Kasumi-1 (cell line): ENCODE data around the gene ETV1.

Source experiments
- DNase-seq, 2 experiments: peaks; one replicate each; lab custom pipeline; 2025; lab: John Stamatoyannopoulos, UW

The ETV1 gene

DNA sequence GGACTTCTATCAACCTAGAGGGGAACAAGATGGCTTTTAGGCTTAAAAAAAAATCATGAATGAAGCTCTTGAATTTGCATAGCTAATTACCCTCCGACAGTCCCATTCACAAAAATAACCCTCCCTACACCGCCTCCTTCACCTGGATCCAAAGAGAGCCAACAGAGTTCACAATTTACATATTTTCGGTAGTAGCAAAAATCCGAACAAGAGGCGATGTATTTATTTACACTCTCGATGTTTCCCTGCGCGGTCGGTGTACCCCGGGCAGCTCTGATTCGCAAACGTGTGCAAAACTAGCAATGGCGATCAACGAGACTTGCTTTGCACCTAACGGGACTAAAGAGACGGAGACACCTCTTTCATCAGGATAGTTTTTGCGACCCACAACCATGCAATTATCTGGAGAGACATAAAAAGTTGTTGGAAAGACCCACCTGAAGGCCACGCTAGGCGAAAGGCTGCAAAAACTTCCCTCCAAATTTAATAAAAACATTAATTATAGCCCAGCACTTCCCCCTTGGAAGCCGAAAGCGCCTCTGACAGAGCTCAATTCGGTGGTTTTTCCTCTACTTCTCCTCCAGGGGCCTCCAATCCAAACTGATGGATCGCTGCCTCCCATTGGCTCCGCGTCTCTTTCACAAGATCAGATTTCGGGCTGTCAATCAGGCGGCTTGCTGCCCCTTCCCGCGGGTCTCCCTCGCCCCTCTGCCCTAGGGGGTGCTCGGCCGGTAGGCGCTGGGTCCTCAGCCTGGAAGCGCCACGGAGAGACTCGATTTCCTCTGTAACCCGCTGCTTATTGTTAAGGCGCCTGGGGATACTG lies at the start of gene ETV1:
ETV1 (minus strand) TSS at position 541 of the 823 bp plus-strand sequence. CDS start 614 bp downstream, outside the sequence.
- peak; percentile 32 to 34 for DNase-seq

DNA sequence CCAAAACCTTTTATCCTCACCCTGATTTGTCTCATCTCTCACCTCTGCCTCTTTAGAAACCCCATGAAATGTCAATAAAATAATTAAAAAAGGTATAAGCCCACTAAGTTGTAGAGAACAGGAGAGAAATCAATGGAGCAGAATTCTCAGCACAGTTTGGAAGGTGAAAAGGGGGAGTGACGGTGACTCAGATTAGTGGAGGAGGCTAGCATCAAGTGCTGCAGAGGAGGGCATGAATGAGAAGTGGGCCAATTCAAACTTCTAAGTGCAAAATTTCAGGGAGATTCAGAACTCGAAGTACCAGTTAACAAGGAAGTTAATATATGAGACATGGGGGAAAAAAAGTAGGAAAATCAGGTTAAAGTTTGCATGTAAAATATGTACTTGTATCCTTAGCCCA lies 34.9 kb upstream of the ETV1 start:
- no peak for DNase-seq

DNA sequence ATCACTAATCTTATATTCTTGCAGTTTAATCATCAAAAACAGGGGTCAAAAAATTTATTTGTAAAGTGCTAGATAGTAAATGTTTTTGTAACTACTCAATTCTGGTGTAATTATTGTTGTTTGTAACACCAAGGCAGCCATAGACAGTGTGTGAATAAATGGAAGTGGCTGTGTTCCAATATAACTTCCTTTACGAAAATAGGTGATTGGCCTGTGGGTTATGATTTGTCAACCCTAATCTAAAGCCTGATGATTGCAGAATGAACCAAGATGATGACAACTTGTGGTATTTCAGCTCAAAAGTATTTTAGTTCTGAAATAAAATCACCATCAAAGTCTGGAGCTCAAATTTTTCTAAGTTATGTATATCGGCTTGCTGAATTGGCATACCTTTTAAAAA lies 34.4 kb upstream of the ETV1 start:
- DNase-seq = no peak

DNA sequence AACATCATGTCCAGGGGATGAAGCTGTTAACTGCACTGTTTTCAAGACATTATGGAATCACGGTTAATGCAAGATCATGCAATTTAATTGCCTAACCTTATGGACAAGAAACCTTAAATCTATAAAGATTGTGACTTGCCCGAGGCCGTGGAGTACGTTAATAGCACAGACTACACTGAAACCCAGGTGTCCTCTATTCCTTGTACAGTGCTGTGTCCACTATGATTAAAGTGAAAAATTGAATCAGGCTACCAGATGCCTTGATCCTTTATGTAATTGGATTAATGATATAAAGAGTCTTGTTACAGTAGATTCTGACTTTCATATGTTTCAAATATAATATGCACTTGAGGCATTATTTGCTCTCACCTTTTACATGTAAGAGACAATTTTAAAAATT lies 33.9 kb upstream of the ETV1 start:
- DNase-seq = no peak

DNA sequence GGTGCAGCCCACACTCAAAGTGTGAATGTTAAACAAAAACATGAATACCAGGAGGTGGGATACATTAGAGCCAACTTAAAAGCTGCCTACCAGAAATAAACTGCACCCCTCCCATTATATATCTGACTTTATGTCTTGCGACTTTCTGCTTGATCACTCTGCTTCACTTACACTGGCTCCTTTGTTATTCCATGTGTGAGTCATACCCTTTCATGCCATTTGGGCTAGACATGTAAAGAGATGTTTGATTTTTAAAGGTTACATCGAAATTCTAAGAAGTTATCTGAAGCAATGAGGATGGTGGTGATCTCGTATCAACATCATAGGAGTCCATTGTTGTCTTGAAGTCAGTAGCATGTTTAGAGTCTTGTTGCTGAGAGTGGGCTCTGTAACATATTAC lies 31.6 kb upstream of the ETV1 start:
- DNase-seq = no peak

DNA sequence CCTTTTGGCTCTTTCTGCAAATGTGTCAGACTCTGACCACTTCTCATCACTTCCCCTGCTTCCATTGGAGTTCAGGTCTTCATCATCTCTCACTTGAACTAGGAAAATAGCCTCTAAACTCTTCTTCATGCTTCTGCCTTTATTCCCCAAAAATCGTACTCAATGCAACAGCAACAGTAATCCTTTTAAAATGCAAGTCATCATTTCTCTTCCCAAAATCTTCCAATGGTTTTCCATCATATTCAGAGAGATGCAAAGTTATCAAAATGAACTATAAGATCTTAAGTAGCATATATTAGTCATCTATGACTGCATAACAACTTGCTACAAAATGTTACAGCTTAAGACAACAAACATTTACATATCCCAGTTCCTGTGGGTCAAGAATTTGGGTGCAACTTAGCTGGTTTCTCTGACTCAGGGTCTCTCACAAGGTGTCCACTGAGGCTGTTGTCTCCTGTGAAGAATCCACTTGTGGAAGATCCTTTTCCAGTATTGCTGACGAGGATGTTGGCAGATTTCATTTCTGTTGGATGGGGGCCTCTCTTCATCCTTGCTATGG lies 31.0 kb upstream of the ETV1 start:
- DNase-seq = no peak

DNA sequence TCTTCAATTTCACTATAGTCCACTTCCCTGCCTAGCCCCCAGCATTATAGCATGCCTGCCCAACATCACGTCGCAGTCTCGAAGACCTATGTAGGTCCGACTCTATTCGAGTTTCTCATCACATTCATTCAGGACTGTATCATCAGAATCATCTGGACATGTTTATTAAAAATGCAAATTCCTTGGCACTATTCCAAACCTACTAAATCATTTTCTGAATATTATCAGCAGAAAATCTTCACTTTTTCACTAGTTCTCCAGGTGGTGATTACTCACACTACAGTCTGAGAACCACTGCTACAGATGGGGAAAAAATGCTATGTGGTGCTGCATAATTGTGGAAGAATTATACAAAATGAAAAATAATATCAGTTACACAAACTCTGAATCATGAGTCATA lies 29.3 kb upstream of the ETV1 start:
- no peak for DNase-seq

DNA sequence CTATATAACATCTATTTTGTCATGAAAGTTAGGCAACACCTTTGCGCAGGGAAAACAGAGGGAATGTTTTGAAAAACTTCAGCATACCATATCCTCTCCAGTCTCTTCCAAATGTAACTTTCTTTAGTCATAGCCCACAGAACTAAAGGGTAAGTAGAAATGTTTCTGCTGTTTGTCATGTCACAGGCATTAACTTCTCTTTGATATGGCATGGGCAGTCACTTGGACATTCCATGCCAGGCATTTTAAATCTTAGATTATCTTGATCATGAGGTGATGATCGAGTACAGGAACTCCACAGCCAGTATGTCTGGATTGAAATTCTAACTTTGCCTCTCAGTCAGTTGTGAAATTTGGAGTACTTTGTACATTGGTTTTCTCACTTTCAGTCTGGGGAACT lies 27.5 kb upstream of the ETV1 start:
- no peak for DNase-seq

DNA sequence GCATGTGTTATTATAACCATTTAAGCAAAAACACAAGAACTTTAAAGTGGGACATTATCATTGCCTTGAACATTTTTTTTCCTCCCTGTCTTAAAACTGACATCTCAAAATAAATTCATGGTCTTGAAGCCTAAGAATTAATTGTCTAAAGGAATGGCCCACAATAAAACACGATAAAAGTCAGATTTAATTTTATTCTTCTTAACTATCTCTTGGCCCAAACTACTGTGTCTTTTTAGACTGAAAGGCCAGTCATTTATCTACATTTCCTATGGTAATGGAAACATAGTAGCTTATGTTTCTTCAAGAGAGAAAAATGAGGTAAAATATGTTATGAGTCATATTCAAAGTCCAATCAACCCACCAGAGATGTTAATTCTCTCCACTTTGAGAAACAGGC lies 24.4 kb upstream of the ETV1 start:
- no peak for DNase-seq

DNA sequence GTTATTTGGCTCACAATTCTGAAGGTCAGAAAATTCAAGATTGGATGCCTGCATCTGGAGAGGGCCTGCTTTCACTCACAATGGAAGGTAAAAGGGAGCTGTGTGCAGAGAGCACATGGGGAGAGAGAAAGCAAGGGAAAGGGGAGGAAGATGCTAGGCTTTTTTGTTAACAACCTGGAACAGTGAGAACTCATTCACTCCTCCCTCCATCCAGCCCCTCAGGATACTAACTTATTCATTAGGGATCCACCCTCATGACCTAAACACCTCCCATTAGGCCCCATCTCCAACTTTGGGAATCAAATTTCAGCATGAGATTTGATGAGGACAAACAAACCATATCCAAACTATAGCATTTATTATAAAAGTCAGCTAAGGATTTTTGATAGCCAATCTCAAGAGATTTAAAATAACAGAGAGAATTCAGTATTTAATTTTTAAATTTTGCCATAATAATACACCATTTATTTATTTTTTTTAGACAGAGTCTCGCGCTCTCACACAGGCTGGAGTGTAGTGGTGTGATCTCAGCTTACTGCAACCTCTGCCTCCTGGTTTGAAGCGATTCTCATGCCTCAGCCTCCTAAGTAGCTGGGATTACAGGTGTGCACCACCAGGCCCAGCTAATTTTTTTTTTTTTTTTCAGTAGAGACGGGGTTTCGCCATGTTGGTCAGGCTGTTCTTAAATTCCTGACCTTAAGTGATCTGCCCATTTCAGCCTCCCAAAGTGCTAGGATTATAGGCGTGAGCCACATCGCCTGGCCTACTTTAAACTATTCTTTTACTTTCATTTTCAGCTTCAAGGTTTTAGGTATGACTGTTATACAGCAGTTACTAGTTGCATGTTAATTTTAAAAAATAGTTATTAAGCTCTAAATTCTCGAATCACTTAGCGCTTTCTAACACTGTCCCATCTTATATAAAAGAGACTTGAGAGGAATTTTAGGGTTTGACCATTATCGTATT lies 20.3 kb upstream of the ETV1 start:
- no peak for DNase-seq

DNA sequence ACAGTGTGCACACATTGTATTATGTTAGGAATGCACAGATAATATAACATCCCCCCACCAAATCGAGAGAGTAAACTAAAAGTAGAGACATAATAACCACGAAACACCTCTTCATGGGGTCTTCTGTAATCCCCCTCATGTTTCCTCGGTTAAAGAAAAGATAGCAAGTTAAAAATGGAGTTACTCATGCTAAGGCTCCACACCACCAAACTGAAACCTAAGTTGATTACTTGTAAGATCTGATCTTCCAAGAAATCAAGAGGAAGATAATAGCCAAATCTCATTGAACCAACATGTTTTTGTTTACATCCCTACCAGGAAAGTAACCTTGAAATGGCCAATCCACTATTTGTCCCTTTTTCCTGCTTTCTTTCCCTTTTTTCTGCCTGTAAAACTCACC lies 11.7 kb upstream of the ETV1 start:
- DNase-seq = no peak

DNA sequence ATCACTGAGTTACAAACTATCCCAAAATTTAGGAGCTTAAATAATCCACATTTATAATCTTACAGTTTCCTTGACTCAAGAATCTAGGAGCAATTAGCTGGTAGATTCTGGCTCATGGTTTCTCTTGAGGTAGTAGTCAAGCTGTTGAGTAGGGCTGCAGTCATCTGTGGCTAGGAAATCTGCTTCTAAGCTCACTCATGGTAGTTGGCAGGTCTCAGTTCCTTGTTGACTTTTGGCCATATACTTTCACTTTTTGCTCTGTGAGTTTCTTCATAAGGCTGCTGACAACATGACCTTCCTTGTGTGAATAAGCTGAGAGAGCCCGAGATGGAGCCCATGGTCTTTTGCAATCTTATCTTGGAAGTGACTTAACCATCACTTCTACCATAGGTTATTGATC lies 10.8 kb upstream of the ETV1 start:
- DNase-seq = no peak

DNA sequence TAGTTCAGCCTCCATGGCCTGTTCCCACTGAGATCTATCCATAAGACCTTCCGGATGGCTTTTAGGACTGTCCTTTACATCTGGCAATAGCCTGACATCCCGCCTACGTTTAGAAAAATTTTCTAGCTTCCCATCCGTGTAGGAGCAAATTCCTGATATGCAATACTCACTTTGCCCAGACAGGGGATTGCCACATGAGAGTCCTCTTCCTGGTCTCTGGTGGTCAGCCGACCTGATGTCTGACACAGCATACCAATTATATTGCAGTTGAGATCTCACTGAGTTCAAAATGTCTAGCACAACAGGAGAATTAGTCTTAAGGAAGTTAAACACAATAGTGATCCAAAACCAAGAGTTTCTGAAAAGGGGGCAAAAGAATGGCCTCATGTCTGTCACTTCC lies 9.4 kb upstream of the ETV1 start:
- DNase-seq = no peak

DNA sequence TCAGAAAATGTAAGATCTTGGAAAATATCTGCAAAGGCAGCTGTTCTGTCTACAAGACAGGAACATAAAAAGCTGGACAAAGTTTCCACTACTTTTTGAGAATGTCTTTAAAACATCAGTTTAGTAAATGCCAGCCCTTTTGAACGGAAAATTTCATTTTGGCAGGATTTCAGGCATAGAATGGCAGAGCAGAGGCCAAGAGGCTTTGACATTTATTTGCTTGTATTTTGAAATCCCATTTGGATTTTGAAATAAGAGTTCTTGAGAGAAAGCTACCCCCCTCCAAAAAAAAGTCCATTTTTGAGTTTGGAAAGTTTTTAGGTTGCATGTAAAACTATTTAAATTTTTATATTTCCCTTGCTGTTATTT lies 3.1 kb upstream of the ETV1 start:
- DNase-seq = no peak

DNA sequence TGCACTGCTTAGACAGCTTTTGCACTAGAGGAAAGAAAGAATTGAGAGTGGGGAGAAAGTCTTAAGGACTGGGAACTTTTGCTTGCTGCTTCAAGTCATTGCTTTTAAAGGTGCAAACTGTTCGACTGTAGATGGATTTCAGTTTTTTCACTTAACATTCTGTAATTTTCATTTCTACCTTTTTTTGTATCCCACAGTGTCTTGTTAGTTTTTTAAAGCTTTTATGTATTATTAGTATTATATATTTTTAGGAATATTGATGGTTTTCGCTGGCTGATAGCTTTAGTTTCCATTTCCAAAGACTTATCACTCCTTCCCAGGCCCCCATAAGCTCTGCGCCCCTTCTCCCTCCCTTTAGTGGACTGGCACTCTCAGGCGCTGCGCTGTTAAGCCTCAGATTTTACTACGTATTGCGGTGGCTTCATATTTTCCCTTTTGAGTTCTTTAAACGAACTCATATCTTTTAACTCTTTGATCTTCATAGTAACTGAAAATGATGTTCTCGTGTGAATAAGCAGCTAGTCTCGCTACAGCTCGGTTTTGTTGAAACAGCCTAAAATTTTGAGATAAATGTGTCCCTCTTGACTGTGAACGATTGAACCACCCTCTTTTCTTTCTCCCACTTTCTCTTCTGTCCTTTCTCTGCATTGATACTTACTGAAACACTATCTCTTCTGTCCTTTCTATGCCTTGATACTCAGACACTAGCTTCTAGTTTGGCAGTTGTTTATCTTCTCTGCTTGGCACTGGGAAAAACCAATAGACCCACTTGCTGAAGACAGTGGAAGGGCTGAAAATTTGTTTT lies 2.5 kb upstream of the ETV1 start:
- DNase-seq = no peak

DNA sequence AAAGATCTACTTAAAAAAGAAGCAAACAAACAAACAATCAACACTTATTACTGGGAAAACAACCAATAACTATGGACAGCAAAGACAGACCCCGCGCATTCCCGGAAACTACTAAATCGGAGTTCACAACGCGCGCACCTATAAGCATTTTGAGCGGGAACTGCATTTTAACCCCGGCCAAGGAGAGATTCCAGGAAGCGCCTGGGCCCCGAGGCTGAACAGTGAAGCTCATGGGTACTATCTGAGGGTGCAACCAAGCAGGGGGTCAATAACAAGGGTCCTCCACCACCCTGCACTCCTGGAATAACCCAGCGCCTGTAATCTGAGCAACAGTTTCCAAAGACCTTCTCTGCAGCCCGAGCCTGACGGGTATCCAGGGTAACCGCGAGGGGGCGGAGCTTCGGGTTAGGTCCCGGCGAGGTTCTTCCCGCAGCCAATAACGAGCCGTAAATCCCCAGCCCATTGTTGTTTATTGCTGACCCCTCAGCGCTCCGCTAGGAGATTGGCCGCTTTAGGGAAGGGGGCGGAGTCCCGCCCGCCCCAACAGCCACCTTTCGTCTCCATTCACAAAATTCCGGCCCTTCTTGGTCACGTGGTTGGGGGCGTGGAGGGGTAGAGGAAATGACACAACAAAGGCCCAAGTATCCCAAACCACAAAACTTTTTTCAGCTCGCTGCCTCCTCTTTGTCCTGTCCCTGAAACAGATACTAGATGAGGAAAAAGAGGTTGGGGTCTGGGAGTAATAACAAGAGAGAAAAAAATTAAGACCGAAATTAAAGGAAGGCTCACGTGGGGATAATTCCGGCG lies 1.7 kb upstream of the ETV1 start:
- peak; percentile 82 to 88 for DNase-seq

DNA sequence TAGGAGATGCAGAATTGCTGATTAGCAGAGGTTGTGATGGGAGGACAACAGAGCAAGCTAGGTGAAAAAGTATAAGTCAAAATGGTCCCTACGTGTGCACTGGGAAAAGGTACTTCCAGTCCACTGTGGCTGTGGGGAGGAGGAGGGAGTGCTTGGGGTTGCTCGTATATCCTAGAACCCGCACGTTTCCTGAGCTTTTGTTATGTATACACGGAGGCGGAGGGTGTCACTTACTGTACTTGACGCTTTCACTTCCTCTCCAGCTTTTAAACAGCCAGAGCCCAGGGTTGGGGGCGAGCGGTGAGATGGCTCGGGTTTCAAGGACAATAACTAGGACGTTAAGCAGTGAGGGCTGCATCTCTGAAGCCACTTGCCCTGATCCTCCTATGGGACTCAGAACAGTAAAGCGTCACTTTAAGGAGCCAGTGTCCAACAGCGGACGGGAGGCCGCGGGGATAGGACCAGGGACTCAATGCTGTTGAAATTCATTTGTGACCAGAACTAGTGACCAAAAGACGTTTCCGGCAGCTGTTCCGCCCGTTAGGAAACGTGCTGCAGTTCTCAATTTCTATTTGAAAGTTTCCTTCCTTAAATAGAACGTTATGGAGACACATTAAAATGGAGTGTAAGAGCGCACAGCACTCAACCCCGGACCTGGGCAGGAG lies 985 bp upstream of the ETV1 start:
- DNase-seq = peak; percentile 42 to 46

DNA sequence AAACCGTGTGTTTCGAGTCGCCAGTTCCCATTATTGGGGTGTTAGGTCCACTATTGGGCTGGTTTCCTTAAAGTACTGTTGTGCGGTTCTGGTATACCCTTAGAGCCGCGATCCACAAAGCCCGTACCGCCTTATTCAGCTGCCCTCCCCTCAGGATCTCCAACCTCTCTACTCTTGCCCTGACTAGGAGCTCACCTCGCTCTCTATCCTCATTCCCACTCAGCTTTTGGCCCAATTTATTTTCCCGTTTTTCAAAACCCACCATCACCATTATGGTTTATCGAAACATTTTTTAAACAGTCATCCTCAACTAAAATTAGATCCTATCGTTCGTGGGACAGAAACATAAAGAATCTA lies 461 bp upstream of the ETV1 start:
- DNase-seq = no peak

DNA sequence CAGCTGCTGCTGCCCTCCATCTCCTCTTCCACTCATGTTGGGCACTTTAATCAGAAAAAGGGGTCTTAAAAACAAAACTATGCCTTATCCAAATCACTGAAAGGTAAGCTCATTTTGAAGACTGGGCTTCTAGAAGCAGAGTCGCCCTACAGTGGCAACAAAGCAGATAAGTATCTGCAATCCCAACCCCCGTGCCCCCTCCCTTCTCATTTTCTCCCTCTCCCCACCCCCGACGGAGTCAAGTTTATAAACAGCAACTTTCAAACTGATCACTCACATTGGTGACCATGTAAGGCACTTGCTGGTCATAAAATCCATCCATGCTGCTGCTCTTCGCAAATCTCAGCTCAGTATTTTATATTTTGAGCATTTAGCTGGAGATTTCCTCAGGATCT lies 738 bp downstream of the ETV1 start:
- DNase-seq = no peak

DNA sequence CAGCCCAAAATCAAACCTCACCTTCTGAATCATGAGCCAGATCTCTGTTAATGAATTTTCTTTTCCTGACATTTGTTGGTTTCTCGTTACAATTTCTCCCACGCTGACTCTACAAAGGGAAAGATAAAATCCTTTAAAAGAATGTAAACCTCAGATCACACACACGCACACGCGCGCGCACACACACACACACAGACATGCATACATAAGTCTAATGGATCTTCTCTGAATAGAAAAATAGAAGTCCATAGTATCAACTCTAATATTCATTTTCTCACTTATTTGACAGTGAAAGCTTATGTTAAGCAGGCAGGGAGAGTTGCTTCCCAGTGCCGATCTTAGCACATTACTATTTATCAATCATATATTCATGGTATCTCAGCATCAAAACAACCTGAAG lies 1.4 kb downstream of the ETV1 start:
- no peak for DNase-seq

DNA sequence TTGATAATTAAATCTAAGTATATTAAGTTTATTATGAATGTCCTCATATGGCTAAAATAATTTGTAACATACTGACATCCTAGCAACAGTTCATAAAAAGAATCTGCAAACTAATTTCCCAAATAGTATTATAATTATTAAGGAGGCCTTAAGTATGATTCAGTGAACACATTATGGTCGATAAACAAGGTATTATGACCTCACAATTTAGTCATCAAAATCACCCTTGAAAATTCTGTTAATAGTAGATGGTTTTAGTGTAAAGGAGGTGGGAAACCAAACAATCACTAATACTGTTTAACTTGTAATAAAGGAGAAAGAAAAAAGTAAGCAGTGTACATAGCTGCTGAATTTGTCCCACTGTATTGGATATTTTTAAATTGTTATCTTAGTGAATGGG lies 2.1 kb downstream of the ETV1 start:
- DNase-seq = no peak
